GM20431 (cell line): ENCODE data around the gene LCNL1.

ENCODE experiments used
- in situ Hi-C: fragments of 300-500 bp; cut with MseI, MboI; formaldehyde crosslinking; loops from one replicate; pipeline ENCODE4 v1.15.0; 2020; ENCODE audit warnings: low sequenced_read_pairs; ENCODE audit not compliant: unreplicated experiment

The LCNL1 gene

GRCh38 chr9:137032858-137033257, 50.1 kb downstream of the LCNL1 start:
- in situ Hi-C loops: loop anchor here (10.0 kb wide), 1 partner anchor 248 kb away; no protein-coding TSS in a partner anchor

- in situ Hi-C loops: loop anchor here (10.0 kb wide), 1 partner anchor 249 kb away; no protein-coding TSS in a partner anchor
Measured at GRCh38 chr9:137033481-137033880, 50.7 kb downstream of the LCNL1 start.

- in situ Hi-C loops: loop anchor here (10.0 kb wide), 1 partner anchor 249 kb away; no protein-coding TSS in a partner anchor
Measured at GRCh38 chr9:137034039-137034708, 51.4 kb downstream of the LCNL1 start.

- in situ Hi-C loops: loop anchor here (10.0 kb wide), 1 partner anchor 250 kb away; no protein-coding TSS in a partner anchor
Measured at GRCh38 chr9:137034709-137035506, 52.1 kb downstream of the LCNL1 start.
